ENCODE results near the gene ACKR4.
A peak's percentile ranks its signal among the peaks of the same experiment; 100 is the strongest.
"Not testable (repeated sequence)": the region's sequence is repeated elsewhere in the genome, so short reads cannot be mapped to it uniquely, and the experiment has no call there.

Gene ACKR4

GRCh38 chr3:132606085-132606484 lies 9.0 kb downstream of the ACKR4 start:
- Mint-ChIP-seq H3K4me3 (no peak overlapping the region), H3K36me3 (peaks cover 46 to 65% of the 10 kb centered on the region in 2 donors), H3K27me3 (no peaks in the 10 kb centered on the region), H3K27ac (no peak overlapping the region), H3K4me1 (peaks cover under 1 to 7% of the 10 kb centered on the region in 2 donors), H3K9me3 (peaks cover 8 to 12% of the 10 kb centered on the region in 2 donors)
- DNase-seq (no peak), ATAC-seq (replicated peaks) (no peak)

GRCh38 chr3:132606620-132607019 lies 9.6 kb downstream of the ACKR4 start:
- not testable (repeated sequence) for DNase-seq

GRCh38 chr3:132615301-132615700 lies 18.2 kb downstream of the ACKR4 start:
- not testable (repeated sequence) for H3K4me1 Mint-ChIP-seq; H3K27me3 Mint-ChIP-seq; ATAC-seq (replicated peaks)

More at GRCh38 chr3:132606620-132607019, 9.6 kb downstream of the ACKR4 start:
- peak overlapping the region; percentile 32 for H3K27ac Mint-ChIP-seq
- not testable (repeated sequence) for H3K4me3 Mint-ChIP-seq; ATAC-seq (replicated peaks); H3K27me3 Mint-ChIP-seq
- H3K36me3 Mint-ChIP-seq, result peaks cover 50 to 69% of the 10 kb centered on the region in 2 donors
- peaks cover 4 to 13% of the 10 kb centered on the region in 2 donors for H3K4me1 Mint-ChIP-seq
- H3K9me3 Mint-ChIP-seq, result peaks cover 8 to 13% of the 10 kb centered on the region in 2 donors

GRCh38 chr3:132615881-132616280 lies 18.8 kb downstream of the ACKR4 start:
- Mint-ChIP-seq H3K27me3 (no peaks in the 10 kb centered on the region), H3K4me1 (peaks cover 4 to 7% of the 10 kb centered on the region in 2 donors), H3K27ac (no peak overlapping the region), H3K9me3 (peaks cover 0 to 7% of the 10 kb centered on the region in 2 donors), H3K4me3 (no peak overlapping the region), H3K36me3 (peaks cover 41 to 48% of the 10 kb centered on the region in 2 donors)
- ATAC-seq (replicated peaks), result no peak
- DNase-seq, result no peak

More at GRCh38 chr3:132615301-132615700, 18.2 kb downstream of the ACKR4 start:
- H3K4me3 Mint-ChIP-seq, H3K27ac Mint-ChIP-seq, H3K9me3 Mint-ChIP-seq, DNase-seq: not testable (repeated sequence)
- H3K36me3 Mint-ChIP-seq, result peaks cover 38 to 45% of the 10 kb centered on the region in 2 donors

- Mint-ChIP-seq H3K36me3 (peaks cover 39 to 48% of the 10 kb centered on the region in 2 donors), H3K4me1 (no peaks in the 10 kb centered on the region)
- ATAC-seq (replicated peaks), result no peak
Observed at GRCh38 chr3:132616780-132617179, 19.7 kb downstream of the ACKR4 start.

GRCh38 chr3:132622148-132622547 lies 25.1 kb downstream of the ACKR4 start:
- no peak overlapping the region for H3K27ac Mint-ChIP-seq

More at GRCh38 chr3:132616780-132617179, 19.7 kb downstream of the ACKR4 start:
- no peaks in the 10 kb centered on the region for H3K27me3 Mint-ChIP-seq
- DNase-seq, result no peak
- no peak overlapping the region for H3K27ac Mint-ChIP-seq
- H3K4me3 Mint-ChIP-seq, result no peak overlapping the region
- H3K9me3 Mint-ChIP-seq, result peaks cover 0 to 6% of the 10 kb centered on the region in 2 donors

GRCh38 chr3:132622761-132623160 lies 25.7 kb downstream of the ACKR4 start:
- ATAC-seq (replicated peaks), result peak in 1 of 2 donors; percentile 37
- H3K4me1 Mint-ChIP-seq, result peaks cover 5 to 11% of the 10 kb centered on the region in 2 donors
- no peak for DNase-seq
- H3K36me3 Mint-ChIP-seq, result peaks cover 21 to 41% of the 10 kb centered on the region in 2 donors
- H3K27me3 Mint-ChIP-seq, result no peaks in the 10 kb centered on the region
- H3K4me3 Mint-ChIP-seq, result no peak overlapping the region
- H3K9me3 Mint-ChIP-seq, result peaks cover 0 to 2% of the 10 kb centered on the region in 2 donors
- H3K27ac Mint-ChIP-seq, result no peak overlapping the region

More at GRCh38 chr3:132622148-132622547, 25.1 kb downstream of the ACKR4 start:
- H3K9me3 Mint-ChIP-seq, result peaks cover 0 to 2% of the 10 kb centered on the region in 2 donors
- no peaks in the 10 kb centered on the region for H3K27me3 Mint-ChIP-seq
- peaks cover 5 to 11% of the 10 kb centered on the region in 2 donors for H3K4me1 Mint-ChIP-seq
- H3K36me3 Mint-ChIP-seq, result peaks cover 24 to 41% of the 10 kb centered on the region in 2 donors
- DNase-seq (no peak), ATAC-seq (replicated peaks) (no peak)
- no peak overlapping the region for H3K4me3 Mint-ChIP-seq

GRCh38 chr3:132623646-132624045 lies 26.6 kb downstream of the ACKR4 start:
- H3K27ac Mint-ChIP-seq, result no peak overlapping the region
- H3K27me3 Mint-ChIP-seq, result no peaks in the 10 kb centered on the region
- DNase-seq (no peak), ATAC-seq (replicated peaks) (no peak)
- H3K9me3 Mint-ChIP-seq, result peaks cover 0 to 2% of the 10 kb centered on the region in 2 donors
- H3K36me3 Mint-ChIP-seq, result peaks cover 21 to 37% of the 10 kb centered on the region in 2 donors
- peaks cover 5 to 11% of the 10 kb centered on the region in 2 donors for H3K4me1 Mint-ChIP-seq
- H3K4me3 Mint-ChIP-seq, result no peak overlapping the region

GRCh38 chr3:132624790-132625189 lies 27.7 kb downstream of the ACKR4 start:
- ATAC-seq (replicated peaks), result no peak
- Mint-ChIP-seq H3K27me3 (no peaks in the 10 kb centered on the region), H3K4me1 (peaks cover 5 to 11% of the 10 kb centered on the region in 2 donors), H3K27ac (no peak overlapping the region), H3K9me3 (peaks cover 0 to 2% of the 10 kb centered on the region in 2 donors), H3K36me3 (peaks cover 23 to 40% of the 10 kb centered on the region in 2 donors), H3K4me3 (no peak overlapping the region)
- DNase-seq, result no peak

- ATAC-seq (replicated peaks) (peak; percentile 95 to 100), DNase-seq (no peak)
- peaks cover 0 to 2% of the 10 kb centered on the region in 2 donors for H3K9me3 Mint-ChIP-seq
- H3K4me1 Mint-ChIP-seq, result peaks cover 5 to 11% of the 10 kb centered on the region in 2 donors
- H3K36me3 Mint-ChIP-seq, result peaks cover 19 to 40% of the 10 kb centered on the region in 2 donors
- H3K4me3 Mint-ChIP-seq, result no peak overlapping the region
- peak overlapping the region; percentile 9 for H3K27ac Mint-ChIP-seq
- H3K27me3 Mint-ChIP-seq, result no peaks in the 10 kb centered on the region
Observed at GRCh38 chr3:132625613-132626012, 28.5 kb downstream of the ACKR4 start.

- DNase-seq (no peak), ATAC-seq (replicated peaks) (no peak)
- Mint-ChIP-seq H3K9me3 (no peaks in the 10 kb centered on the region), H3K4me3 (no peak overlapping the region), H3K27ac (no peak overlapping the region), H3K27me3 (no peaks in the 10 kb centered on the region), H3K4me1 (peaks cover 5 to 11% of the 10 kb centered on the region in 2 donors), H3K36me3 (peaks cover 11 to 32% of the 10 kb centered on the region in 2 donors)
Observed at GRCh38 chr3:132626955-132627354, 29.9 kb downstream of the ACKR4 start.

GRCh38 chr3:132628157-132628556 lies 31.1 kb downstream of the ACKR4 start:
- Mint-ChIP-seq H3K27ac (no peak overlapping the region), H3K27me3 (no peaks in the 10 kb centered on the region), H3K4me1 (peaks cover 5 to 11% of the 10 kb centered on the region in 2 donors), H3K9me3 (no peaks in the 10 kb centered on the region), H3K4me3 (no peak overlapping the region), H3K36me3 (peaks cover 18 to 37% of the 10 kb centered on the region in 2 donors)
- DNase-seq (no peak), ATAC-seq (replicated peaks) (no peak)

- Mint-ChIP-seq H3K4me3 (no peak overlapping the region), H3K27ac (no peak overlapping the region), H3K36me3 (peaks cover 25 to 42% of the 10 kb centered on the region in 2 donors), H3K4me1 (peaks cover 5 to 11% of the 10 kb centered on the region in 2 donors), H3K27me3 (no peaks in the 10 kb centered on the region), H3K9me3 (no peaks in the 10 kb centered on the region)
- no peak for ATAC-seq (replicated peaks)
- no peak for DNase-seq
Observed at GRCh38 chr3:132629928-132630327, 32.9 kb downstream of the ACKR4 start.

GRCh38 chr3:132630612-132631011 lies 33.5 kb downstream of the ACKR4 start:
- ATAC-seq (replicated peaks) (no peak), DNase-seq (no peak)
- peaks cover 5 to 10% of the 10 kb centered on the region in 2 donors for H3K4me1 Mint-ChIP-seq
- no peak overlapping the region for H3K27ac Mint-ChIP-seq
- peaks cover 32 to 46% of the 10 kb centered on the region in 2 donors for H3K36me3 Mint-ChIP-seq
- no peaks in the 10 kb centered on the region for H3K9me3 Mint-ChIP-seq
- H3K27me3 Mint-ChIP-seq, result no peaks in the 10 kb centered on the region
- no peak overlapping the region for H3K4me3 Mint-ChIP-seq

GRCh38 chr3:132635052-132635451 lies 38.0 kb downstream of the ACKR4 start:
- Mint-ChIP-seq H3K27ac (no peak overlapping the region), H3K4me3 (no peak overlapping the region), H3K9me3 (no peaks in the 10 kb centered on the region), H3K27me3 (no peaks in the 10 kb centered on the region), H3K36me3 (peaks cover 37% of the 10 kb centered on the region in 2 donors), H3K4me1 (no peaks in the 10 kb centered on the region)
- no peak for DNase-seq
- ATAC-seq (replicated peaks), result no peak
